ENCODE measurements around the gene CHN1.
A peak's percentile ranks its signal among the peaks of the same experiment; 100 is the strongest.

CHN1 gene

DNA sequence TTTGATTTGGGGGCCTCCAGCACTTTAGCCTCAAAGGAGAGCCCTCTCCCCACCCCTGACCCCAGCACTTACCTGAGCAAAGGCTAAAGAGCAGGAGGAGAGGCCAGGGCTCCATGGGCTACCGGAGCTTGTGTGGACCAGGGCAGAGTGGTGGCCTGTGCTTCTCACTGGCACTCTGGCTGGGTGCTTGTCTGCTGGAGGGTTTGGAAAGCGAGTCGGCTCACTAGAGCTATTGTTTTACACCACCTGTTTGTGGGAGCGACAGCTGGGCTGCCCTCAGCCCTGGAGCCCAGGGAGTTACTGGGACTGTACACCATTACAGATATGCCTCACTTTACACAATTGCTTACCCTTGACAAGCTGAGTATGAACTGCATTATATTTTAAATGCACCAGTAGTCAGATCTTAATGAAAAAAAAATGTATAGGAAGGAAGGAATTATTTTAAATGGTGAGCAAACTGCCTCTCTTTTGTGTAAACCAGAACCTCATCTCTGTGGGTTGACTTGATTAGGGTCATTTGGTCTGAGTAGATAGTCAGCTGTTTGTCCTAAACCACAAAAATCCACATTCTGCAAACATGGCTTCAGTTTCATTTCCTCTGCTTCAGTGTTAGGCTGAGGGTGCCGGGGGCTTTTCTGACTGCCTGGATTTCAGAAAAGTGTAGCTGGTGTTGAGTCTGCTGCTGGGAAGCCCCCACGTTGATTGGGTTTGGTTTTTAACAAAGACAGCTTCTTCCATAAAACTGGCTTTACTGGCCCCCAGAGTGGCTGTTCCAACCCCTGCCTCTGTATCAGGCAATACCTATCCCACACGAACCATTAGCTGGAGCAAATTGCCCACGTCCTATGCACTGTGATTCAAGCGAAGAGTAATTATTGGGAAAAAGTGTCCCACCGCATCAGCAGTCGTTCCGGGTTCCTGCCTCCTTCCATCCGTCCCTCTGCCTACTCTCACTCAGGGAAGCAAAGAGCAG is 240.6 kb downstream of the CHN1 start, which contains the start of gene CHRNA1:
Gene CHRNA1, minus strand, starts transcription at position 193 of the 976 bp plus-strand sequence. Its CDS starts 78 bp downstream, at position 115.
- Histone ChIP-seq H3K14ac (ENCODE audit: low read length in 2 of 2) (peak within 1 kb of the TSS in 1 of 2 experiments; percentile 31), H3K36me3 (ENCODE audit: control insufficient read depth in 1 of 2, insufficient read depth in 2 of 2, low read depth in 1 of 2, low read length in 2 of 2) (no peaks in the 10 kb centered on the region), H3K9me3 (ENCODE audit: control insufficient read depth, low read length) (no peaks in the 10 kb centered on the region), H4K91ac (ENCODE audit: low read length) (peak within 1 kb of the TSS; percentile 86), H3K4me2 (ENCODE audit: low read length, poor library complexity, severe bottlenecking) (no peak within 1 kb of the TSS), H4K8ac (ENCODE audit: low read length) (peak within 1 kb of the TSS; percentile 80), H2BK15ac (ENCODE audit: low read depth, poor library complexity, severe bottlenecking) (no peak within 1 kb of the TSS), H2AK5ac (ENCODE audit: low read length, severe bottlenecking) (peak within 1 kb of the TSS; percentile 20), H3K23ac (ENCODE audit: low read length in 2 of 2) (peak within 1 kb of the TSS in 1 of 2 experiments; percentile 54), H3K4me1 (ENCODE audit: control insufficient read depth, insufficient read depth, low read depth, low read length) (peaks cover 10% of the 10 kb centered on the region), H2BK5ac (ENCODE audit: low read depth, low read length, poor library complexity, severe bottlenecking) (no peak within 1 kb of the TSS), H3K79me1 (replicated peaks; ENCODE audit: low read length, poor library complexity, severe bottlenecking) (no peaks in the 10 kb centered on the region), H3K27ac (ENCODE audit: low read length, poor library complexity, severe bottlenecking) (no peak within 1 kb of the TSS), H3K18ac (ENCODE audit: low read depth in 1 of 2, low read length in 2 of 2) (peak within 1 kb of the TSS; percentile 82 to 95), H2AFZ (ENCODE audit: low read depth, low read length) (no peak within 1 kb of the TSS), H2BK120ac (ENCODE audit: low read depth, low read length) (peak within 1 kb of the TSS; percentile 80), H2BK12ac (ENCODE audit: low read length in 2 of 2) (peak within 1 kb of the TSS; percentile 30 to 99), H3K9ac (ENCODE audit: low read length) (no peak within 1 kb of the TSS), H3K27me3 (ENCODE audit: control insufficient read depth in 1 of 2, insufficient read depth in 1 of 2, low read length in 2 of 2) (peaks cover 0 to 27% of the 10 kb centered on the region in 2 experiments), H3K4ac (ENCODE audit: low read depth in 1 of 2, low read length in 2 of 2) (peak within 1 kb of the TSS; percentile 43 to 84), H3K4me3 (ENCODE audit: insufficient read depth in 1 of 2, low read depth in 1 of 2, low read length in 2 of 2) (no peak within 1 kb of the TSS)
- DNase-seq = peak; percentile 71
- 72% methylated on average over 12 of the region's 13 CpGs for WGBS

DNA sequence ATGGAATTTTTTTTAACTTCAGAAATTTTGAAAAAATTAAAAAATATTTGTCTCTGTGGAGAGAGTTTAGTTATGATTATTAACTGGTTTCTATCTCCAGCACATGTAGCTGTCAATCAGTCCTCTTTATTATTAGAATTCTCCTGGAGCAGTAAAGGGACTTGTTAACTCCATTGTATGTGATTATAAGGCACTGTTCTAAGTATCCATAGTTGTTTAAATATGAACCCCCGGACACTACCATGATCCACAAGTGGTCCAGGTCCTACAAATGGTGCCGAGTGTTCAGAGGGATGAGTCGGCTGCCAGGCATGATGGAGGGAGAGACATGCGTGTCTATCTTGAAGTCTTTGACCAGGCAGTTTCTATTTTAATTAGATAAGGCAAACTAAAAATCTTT is 241.4 kb downstream of the CHN1 start:
- Histone ChIP-seq H3K4me1 (ENCODE audit: control insufficient read depth, insufficient read depth, low read depth, low read length) (peaks cover 10% of the 10 kb centered on the region), H3K4me3 (ENCODE audit: insufficient read depth in 1 of 2, low read depth in 1 of 2, low read length in 2 of 2) (no peak overlapping the region), H4K91ac (ENCODE audit: low read length) (no peak overlapping the region), H3K79me1 (replicated peaks; ENCODE audit: low read length, poor library complexity, severe bottlenecking) (no peaks in the 10 kb centered on the region), H3K27me3 (ENCODE audit: control insufficient read depth in 1 of 2, insufficient read depth in 1 of 2, low read length in 2 of 2) (peaks cover 0 to 34% of the 10 kb centered on the region in 2 experiments), H3K27ac (ENCODE audit: low read length, poor library complexity, severe bottlenecking) (no peak overlapping the region), H3K18ac (ENCODE audit: low read depth in 1 of 2, low read length in 2 of 2) (peak overlapping the region in 1 of 2 experiments; percentile 69), H3K9ac (ENCODE audit: low read length) (no peak overlapping the region), H4K8ac (ENCODE audit: low read length) (no peak overlapping the region), H2BK12ac (ENCODE audit: low read length in 2 of 2) (no peak overlapping the region), H2BK120ac (ENCODE audit: low read depth, low read length) (peak overlapping the region; percentile 40), H2AFZ (ENCODE audit: low read depth, low read length) (no peak overlapping the region), H2AK5ac (ENCODE audit: low read length, severe bottlenecking) (no peak overlapping the region), H3K4ac (ENCODE audit: low read depth in 1 of 2, low read length in 2 of 2) (no peak overlapping the region), H2BK15ac (ENCODE audit: low read depth, poor library complexity, severe bottlenecking) (no peak overlapping the region), H3K9me3 (ENCODE audit: control insufficient read depth, low read length) (no peaks in the 10 kb centered on the region), H2BK5ac (ENCODE audit: low read depth, low read length, poor library complexity, severe bottlenecking) (no peak overlapping the region), H3K14ac (ENCODE audit: low read length in 2 of 2) (no peak overlapping the region), H3K23ac (ENCODE audit: low read length in 2 of 2) (no peak overlapping the region), H3K4me2 (ENCODE audit: low read length, poor library complexity, severe bottlenecking) (no peak overlapping the region), H3K36me3 (ENCODE audit: control insufficient read depth in 1 of 2, insufficient read depth in 2 of 2, low read depth in 1 of 2, low read length in 2 of 2) (no peaks in the 10 kb centered on the region)
- peak; percentile 25 for DNase-seq
- WGBS = 70% methylated on average over 2 of the region's 4 CpGs

DNA sequence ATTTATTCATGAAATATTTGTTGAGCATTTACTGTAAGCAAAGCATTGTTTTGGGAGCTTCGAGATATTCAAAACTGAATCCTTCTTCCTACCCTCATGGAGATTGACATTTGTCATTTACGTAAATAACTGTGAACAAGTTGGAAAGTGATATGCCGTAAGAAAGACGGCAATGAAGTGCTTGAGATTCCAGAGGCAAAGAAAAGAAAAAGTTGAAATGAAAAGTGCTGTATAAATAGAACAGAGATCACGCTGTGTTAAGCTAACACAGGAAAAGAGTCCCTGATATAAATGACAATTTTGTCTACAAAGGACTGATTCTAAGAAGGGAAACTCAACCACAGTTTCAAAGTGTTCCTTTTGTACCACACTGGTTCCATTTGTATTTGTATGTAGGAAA is 242.7 kb downstream of the CHN1 start:
- no peak overlapping the region for H3K4me3 ChIP-seq (ENCODE audit: insufficient read depth in 1 of 2, low read depth in 1 of 2, low read length in 2 of 2)
- no peak overlapping the region for H2BK15ac ChIP-seq (ENCODE audit: low read depth, poor library complexity, severe bottlenecking)
- no peak overlapping the region for H3K27ac ChIP-seq (ENCODE audit: low read length, poor library complexity, severe bottlenecking)
- no peak overlapping the region for H3K23ac ChIP-seq (ENCODE audit: low read length in 2 of 2)
- H2AFZ ChIP-seq (ENCODE audit: low read depth, low read length) = no peak overlapping the region
- 94% methylated on average over 3 of the region's 5 CpGs for WGBS
- H4K91ac ChIP-seq (ENCODE audit: low read length) = no peak overlapping the region
- no peaks in the 10 kb centered on the region for H3K36me3 ChIP-seq (ENCODE audit: control insufficient read depth in 1 of 2, insufficient read depth in 2 of 2, low read depth in 1 of 2, low read length in 2 of 2)
- no peak overlapping the region for H3K18ac ChIP-seq (ENCODE audit: low read depth in 1 of 2, low read length in 2 of 2)
- no peak overlapping the region for H3K4me2 ChIP-seq (ENCODE audit: low read length, poor library complexity, severe bottlenecking)
- H4K8ac ChIP-seq (ENCODE audit: low read length) = no peak overlapping the region
- no peak overlapping the region for H2BK12ac ChIP-seq (ENCODE audit: low read length in 2 of 2)
- no peak for DNase-seq
- peaks cover 0 to 30% of the 10 kb centered on the region in 2 experiments for H3K27me3 ChIP-seq (ENCODE audit: control insufficient read depth in 1 of 2, insufficient read depth in 1 of 2, low read length in 2 of 2)
- no peak overlapping the region for H2BK120ac ChIP-seq (ENCODE audit: low read depth, low read length)
- no peak overlapping the region for H2AK5ac ChIP-seq (ENCODE audit: low read length, severe bottlenecking)
- H2BK5ac ChIP-seq (ENCODE audit: low read depth, low read length, poor library complexity, severe bottlenecking) = no peak overlapping the region
- peaks cover 10% of the 10 kb centered on the region for H3K4me1 ChIP-seq (ENCODE audit: control insufficient read depth, insufficient read depth, low read depth, low read length)
- H3K9me3 ChIP-seq (ENCODE audit: control insufficient read depth, low read length) = no peaks in the 10 kb centered on the region
- no peaks in the 10 kb centered on the region for H3K79me1 ChIP-seq (replicated peaks; ENCODE audit: low read length, poor library complexity, severe bottlenecking)
- H3K4ac ChIP-seq (ENCODE audit: low read depth in 1 of 2, low read length in 2 of 2) = no peak overlapping the region
- no peak overlapping the region for H3K14ac ChIP-seq (ENCODE audit: low read length in 2 of 2)
- H3K9ac ChIP-seq (ENCODE audit: low read length) = no peak overlapping the region

DNA sequence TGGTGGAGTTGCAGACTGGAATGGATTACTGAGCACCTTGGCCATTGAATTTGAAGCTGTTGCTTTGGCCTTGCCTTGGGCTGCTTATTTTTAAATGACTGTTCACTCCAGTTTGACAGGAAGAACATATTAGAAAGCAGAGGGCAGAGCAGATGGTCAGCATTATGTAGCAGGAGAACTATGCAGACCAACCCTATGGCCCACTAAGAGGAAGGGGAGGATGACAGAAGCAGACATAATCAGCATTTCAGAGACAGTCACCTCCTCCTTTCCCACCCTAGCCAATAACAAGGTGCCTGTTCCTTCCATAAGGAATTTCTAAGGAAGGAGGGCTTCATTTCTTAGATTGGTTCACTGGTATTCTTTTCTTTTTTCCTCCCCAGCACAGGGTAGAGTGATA is 243.3 kb downstream of the CHN1 start:
- DNase-seq = peak; percentile 37
- Histone ChIP-seq H4K91ac (ENCODE audit: low read length) (no peak overlapping the region), H3K18ac (ENCODE audit: low read depth in 1 of 2, low read length in 2 of 2) (no peak overlapping the region), H2BK15ac (ENCODE audit: low read depth, poor library complexity, severe bottlenecking) (no peak overlapping the region), H3K27ac (ENCODE audit: low read length, poor library complexity, severe bottlenecking) (no peak overlapping the region), H3K9me3 (ENCODE audit: control insufficient read depth, low read length) (no peaks in the 10 kb centered on the region), H2AK5ac (ENCODE audit: low read length, severe bottlenecking) (no peak overlapping the region), H3K36me3 (ENCODE audit: control insufficient read depth in 1 of 2, insufficient read depth in 2 of 2, low read depth in 1 of 2, low read length in 2 of 2) (no peaks in the 10 kb centered on the region), H2BK5ac (ENCODE audit: low read depth, low read length, poor library complexity, severe bottlenecking) (no peak overlapping the region), H2BK120ac (ENCODE audit: low read depth, low read length) (no peak overlapping the region), H3K14ac (ENCODE audit: low read length in 2 of 2) (no peak overlapping the region), H2BK12ac (ENCODE audit: low read length in 2 of 2) (no peak overlapping the region), H3K27me3 (ENCODE audit: control insufficient read depth in 1 of 2, insufficient read depth in 1 of 2, low read length in 2 of 2) (peaks cover 0 to 34% of the 10 kb centered on the region in 2 experiments), H3K79me1 (replicated peaks; ENCODE audit: low read length, poor library complexity, severe bottlenecking) (no peaks in the 10 kb centered on the region), H3K4ac (ENCODE audit: low read depth in 1 of 2, low read length in 2 of 2) (no peak overlapping the region), H4K8ac (ENCODE audit: low read length) (no peak overlapping the region), H2AFZ (ENCODE audit: low read depth, low read length) (no peak overlapping the region), H3K9ac (ENCODE audit: low read length) (no peak overlapping the region), H3K23ac (ENCODE audit: low read length in 2 of 2) (no peak overlapping the region), H3K4me3 (ENCODE audit: insufficient read depth in 1 of 2, low read depth in 1 of 2, low read length in 2 of 2) (no peak overlapping the region), H3K4me2 (ENCODE audit: low read length, poor library complexity, severe bottlenecking) (no peak overlapping the region), H3K4me1 (ENCODE audit: control insufficient read depth, insufficient read depth, low read depth, low read length) (peaks cover 10% of the 10 kb centered on the region)
